Measurements from ENCODE around the gene CRACR2A. TPM values are rescaled to one million over a fixed set of nuclear protein-coding genes. Genes with fewer than 3 reads are reported as not detected.

CRACR2A gene
- total RNA-seq, 2 experiments from 2014 or later = 24.5 to 26.0 TPM

DNA sequence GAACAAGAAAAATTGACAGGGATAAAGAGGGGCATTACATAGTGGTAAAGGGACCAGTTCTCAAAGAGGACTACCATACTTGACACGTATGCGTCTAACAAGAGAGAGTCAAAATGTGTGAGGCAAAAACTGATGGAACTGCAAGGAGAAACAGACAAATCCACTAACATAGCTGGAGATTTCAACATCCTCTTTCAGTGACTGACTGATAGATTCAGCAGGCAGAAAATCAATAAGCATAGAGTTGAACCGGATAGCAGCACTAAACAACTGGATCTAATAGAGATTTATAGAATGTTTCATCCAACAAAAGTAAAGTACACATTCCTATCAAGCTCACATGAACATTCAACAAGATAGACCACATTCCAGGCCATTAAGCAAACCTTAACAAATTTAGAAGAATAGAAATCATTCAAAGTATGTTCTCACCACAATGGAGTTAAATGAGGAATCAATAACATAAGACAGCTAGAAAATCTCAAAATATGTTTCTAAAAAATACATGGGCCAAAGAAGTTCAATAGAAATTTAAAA is 16.1 kb upstream of the CRACR2A start:
- H3K9me3 Mint-ChIP-seq = no peaks in the 10 kb centered on the region

DNA sequence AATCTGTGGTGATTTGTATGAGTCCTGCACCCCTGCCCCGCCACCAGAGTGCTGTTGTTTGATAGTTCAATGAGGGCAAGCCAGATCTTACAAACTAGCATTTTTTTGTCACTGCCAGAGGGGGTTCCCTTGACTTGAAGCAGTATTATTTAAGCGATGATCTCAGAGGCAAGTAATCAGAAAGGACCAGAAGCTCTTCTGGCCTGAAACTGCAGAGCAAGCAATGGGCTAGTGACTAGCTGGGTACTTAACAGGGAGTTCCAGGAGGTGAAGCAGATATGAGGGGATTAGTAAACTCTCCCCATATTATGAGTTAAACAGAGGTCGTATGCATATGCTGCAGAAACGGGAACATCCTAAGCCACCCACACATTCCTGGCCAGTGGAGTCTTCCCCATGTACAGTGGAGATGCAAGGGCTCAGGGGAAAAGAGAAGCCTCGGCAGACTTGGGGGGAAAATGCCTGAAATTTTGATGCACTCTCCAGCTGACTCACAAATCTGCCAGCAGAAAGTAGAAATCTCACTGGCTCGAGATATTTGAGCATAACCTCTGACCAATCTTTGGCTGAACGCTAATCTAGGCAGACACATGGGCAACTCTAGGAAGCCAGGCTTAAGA is 8.3 kb upstream of the CRACR2A start:
- H3K4me3 Mint-ChIP-seq = no peak overlapping the region
- H3K9me3 Mint-ChIP-seq = no peaks in the 10 kb centered on the region
- no peak overlapping the region for H3K27ac Mint-ChIP-seq
- H3K4me1 Mint-ChIP-seq = no peaks in the 10 kb centered on the region
- H3K36me3 Mint-ChIP-seq = peaks cover 12% of the 10 kb centered on the region
- DNase-seq = no peak
- no peaks in the 10 kb centered on the region for H3K27me3 Mint-ChIP-seq

More for the DNA sequence above, 16.1 kb upstream of the CRACR2A start:
- Mint-ChIP-seq H3K27ac (no peak overlapping the region), H3K4me3 (no peak overlapping the region), H3K36me3 (peaks cover 2% of the 10 kb centered on the region), H3K4me1 (peaks cover 4% of the 10 kb centered on the region), H3K27me3 (no peaks in the 10 kb centered on the region)
- no peak for DNase-seq

DNA sequence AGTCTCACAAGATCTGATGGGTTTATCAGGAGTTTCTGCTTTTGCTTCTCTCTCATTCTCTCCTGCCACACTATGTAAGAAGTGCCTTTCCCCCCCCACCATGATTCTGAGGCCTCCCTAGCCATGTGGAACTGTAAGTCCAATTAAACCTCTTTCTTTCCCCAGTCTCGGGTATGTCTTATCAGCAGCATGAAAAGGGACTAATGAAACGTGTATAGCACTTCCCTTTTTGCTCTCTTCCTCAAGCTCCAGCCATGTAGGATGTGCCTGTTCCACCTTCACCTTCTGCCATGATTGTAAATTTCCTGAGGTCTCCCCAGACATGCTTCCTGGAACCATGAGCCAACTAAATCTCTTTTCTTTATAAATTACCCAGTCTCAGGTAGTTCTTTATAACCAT is 7.0 kb upstream of the CRACR2A start:
- no peak for DNase-seq
- Mint-ChIP-seq H3K4me1 (peaks cover 6% of the 10 kb centered on the region), H3K36me3 (peaks cover 12% of the 10 kb centered on the region), H3K27ac (no peak overlapping the region), H3K9me3 (no peaks in the 10 kb centered on the region), H3K27me3 (no peaks in the 10 kb centered on the region), H3K4me3 (no peak overlapping the region)

DNA sequence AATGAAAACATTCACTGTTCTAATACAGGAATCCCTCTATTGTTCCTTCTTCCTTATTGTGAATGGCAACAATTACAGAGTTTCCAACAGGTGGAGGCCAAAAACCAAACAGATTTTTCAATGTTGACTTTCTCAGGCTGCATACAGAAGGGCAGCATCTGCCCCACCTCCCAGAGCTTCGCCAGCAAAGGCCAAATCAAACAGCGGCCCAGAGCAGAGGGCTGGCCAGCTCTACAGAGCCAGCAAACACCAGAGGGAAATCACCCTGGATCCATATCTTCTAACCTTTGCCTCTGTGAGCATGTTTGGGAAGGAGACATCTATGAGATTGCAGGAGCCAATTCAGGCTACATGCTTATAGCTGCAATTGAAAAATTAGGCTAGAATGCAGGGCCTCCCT is 4.4 kb upstream of the CRACR2A start:
- H3K9me3 Mint-ChIP-seq = no peaks in the 10 kb centered on the region
- no peak overlapping the region for H3K27ac Mint-ChIP-seq
- H3K4me3 Mint-ChIP-seq = no peak overlapping the region
- peaks cover 18% of the 10 kb centered on the region for H3K4me1 Mint-ChIP-seq
- H3K27me3 Mint-ChIP-seq = no peaks in the 10 kb centered on the region
- H3K36me3 Mint-ChIP-seq = peaks cover 17% of the 10 kb centered on the region
- no peak for DNase-seq

DNA sequence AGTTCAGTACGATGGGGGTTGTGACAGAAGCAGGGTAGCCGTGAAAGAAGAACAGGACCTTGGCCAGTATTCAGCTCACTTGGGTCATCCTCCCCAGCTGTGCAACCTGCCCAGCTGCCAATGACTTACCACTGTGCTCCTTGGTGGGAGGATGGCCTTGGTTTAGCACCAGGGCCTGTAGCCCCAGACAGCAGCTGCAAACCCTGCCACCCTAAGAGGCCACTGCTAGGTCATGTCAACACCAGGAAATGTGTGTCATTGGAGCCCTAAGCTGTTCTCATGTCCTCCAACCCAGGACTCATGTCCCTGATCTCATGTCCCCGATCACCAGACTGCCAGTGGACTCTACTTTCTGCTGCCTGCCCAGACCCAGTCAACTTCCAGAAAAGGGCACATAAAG is 3.0 kb upstream of the CRACR2A start:
- Mint-ChIP-seq H3K36me3 (peaks cover 30% of the 10 kb centered on the region), H3K9me3 (no peaks in the 10 kb centered on the region), H3K4me3 (no peak overlapping the region), H3K27me3 (no peaks in the 10 kb centered on the region), H3K4me1 (peaks cover 30% of the 10 kb centered on the region), H3K27ac (no peak overlapping the region)
- no peak for DNase-seq

DNA sequence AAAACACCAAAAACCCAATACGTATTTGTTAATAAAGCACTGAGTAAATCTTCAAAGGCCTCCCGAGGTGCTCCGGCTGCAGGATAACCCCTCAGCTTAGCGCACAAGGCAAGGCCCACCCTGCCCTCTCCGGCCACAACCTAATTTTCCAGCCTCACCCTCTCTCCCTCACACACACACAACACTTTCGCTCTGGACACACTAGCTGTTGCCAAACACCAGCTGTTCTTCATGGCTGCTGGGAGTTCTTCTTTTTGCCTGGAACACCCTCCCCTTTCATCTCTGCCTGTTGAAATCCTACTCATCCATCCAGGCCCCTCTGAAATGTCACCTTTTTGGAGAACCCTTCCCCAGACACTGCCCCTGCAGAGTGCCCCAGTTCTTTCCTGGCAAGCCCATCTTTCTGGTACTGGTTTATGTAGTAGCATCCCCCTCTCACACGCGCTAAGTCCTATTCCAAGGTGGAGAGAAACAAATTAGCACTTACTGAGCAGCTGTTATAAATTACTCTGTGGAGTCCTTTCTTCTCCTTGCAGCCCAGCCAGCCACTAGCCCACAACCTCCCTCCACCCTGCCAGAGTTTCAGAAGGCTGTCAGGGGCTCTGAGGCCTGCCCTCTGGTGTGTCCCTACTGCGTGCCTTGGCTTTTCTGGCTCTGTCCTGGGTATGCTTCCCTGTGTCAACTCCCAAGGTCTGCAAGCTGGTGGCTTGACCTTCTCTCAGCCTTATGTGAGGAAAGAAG is 805 bp upstream of the CRACR2A start:
- Mint-ChIP-seq H3K4me3 (peak overlapping the region; percentile 99), H3K36me3 (peaks cover 34% of the 10 kb centered on the region), H3K27me3 (no peaks in the 10 kb centered on the region), H3K27ac (peak overlapping the region; percentile 92), H3K4me1 (peaks cover 41% of the 10 kb centered on the region), H3K9me3 (no peaks in the 10 kb centered on the region)
- DNase-seq = no peak

DNA sequence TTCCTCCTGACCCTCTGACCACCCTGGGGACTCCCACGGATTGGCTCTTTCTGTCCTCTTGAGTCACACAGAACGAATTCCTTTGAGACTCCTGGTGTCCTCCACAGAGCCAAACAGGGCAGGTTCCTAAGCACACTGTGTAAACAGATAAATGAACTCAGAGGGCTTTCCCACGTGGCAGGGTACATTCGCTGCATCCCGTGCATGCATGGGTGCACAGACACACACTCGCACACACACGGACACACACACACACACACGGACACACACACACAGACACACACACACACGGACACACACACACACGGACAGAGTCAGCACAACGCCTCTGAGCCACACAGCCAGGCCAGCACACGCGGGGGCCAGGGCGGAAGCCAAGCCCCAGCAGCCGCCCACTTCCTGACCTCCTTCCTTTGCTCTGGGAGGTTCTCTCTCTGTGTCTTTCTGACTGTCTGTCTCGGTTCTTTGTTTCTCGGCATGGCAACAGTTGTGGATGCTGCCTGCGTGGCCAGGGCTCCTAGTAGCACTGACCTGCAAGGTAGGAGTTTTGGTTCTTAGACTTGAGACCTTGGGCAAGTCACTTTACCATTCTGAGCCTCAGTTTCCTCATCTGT is 706 bp downstream of the CRACR2A start:
- Mint-ChIP-seq H3K4me3 (peak overlapping the region; percentile 99), H3K9me3 (no peaks in the 10 kb centered on the region), H3K4me1 (peaks cover 46% of the 10 kb centered on the region), H3K36me3 (peaks cover 35% of the 10 kb centered on the region), H3K27ac (peak overlapping the region; percentile 97), H3K27me3 (no peaks in the 10 kb centered on the region)
- peak; percentile 75 for DNase-seq

DNA sequence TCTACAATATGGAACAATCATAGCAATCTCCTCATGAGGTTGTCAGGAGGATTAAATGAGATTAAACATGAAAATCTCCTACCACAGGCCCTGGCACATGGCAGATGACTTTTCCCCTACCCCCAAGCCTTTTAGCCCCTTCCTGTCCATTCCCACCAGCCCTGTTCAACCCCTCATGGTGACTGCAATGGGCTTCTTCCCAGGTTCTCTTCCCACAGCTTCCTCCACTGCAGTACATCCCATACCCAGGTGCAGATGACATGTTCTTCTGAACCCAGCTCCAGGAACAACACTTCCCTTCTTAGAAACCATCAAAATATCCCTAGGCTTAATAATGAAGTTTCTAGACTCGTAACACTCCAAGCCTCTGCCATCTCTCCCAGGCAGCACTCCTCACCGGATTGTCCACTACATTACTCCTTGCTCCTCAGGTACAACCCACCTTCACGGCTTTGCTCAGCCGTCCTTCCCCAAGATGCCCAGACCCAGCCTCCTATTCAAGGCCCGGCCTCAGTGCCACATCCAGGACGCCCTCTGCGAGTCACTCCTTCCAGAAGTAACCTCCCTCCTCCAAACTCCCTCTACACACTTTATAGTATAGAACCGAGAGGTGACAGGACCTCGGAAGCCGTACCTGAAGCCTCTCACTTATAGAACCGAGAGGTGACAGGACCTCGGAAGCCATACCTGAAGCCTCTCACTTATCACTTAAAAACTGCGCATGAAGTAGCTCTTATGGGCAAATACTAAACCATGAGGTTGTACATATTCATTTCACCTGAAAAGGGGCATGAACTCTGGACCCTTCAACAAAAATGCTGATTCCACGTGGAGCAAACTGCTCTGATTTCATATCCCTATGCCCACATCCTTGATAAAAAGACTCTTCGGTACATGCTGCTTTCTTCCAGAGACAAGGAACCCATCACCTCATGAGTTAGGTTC is 1.5 kb downstream of the CRACR2A start:
- Mint-ChIP-seq H3K27ac (peak overlapping the region; percentile 97), H3K36me3 (peaks cover 43% of the 10 kb centered on the region), H3K4me3 (peak overlapping the region; percentile 99), H3K9me3 (no peaks in the 10 kb centered on the region), H3K4me1 (peaks cover 46% of the 10 kb centered on the region), H3K27me3 (no peaks in the 10 kb centered on the region)
- peak; percentile 18 for DNase-seq

DNA sequence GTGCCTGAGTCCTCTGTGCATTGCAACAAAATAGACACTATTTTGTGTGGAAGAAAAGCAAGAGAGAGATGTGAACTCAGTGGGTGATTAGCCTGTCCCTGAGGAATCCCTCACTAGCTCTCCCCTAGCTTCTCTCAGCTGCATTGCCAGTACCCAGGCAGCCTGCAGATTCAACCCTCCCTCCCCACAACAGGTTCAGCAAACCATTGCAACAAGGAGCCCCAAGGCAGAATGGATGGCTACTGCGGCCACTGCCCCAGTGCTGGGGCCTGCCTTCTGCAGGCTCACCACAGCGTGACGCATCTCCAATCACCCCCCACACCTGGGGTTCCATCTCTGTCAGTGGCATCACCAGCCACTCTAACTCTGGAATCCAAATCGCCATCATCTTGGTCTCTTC is 2.3 kb downstream of the CRACR2A start:
- peaks cover 50% of the 10 kb centered on the region for H3K36me3 Mint-ChIP-seq
- no peak overlapping the region for H3K27ac Mint-ChIP-seq

DNA sequence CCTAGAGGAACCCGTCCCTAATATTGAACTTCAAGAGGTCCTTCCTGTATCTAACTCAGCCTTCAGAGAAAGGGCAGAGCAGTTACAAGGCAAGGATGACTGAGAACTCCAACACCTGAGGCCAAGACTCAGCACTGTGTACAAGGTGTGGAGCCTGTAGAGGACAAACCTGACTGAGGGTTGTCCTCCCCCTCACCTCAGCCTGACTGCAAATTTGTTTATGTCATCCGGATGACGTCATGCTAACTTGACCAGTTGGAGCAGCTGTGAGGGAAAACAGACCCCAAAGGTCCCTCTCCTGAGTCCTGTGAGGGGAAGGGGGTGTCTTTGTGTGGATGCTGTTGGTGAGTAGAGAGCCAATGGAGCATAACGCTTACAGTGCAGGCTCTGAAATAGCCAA is 4.3 kb downstream of the CRACR2A start:
- Mint-ChIP-seq H3K27ac (no peak overlapping the region), H3K4me1 (peaks cover 40% of the 10 kb centered on the region), H3K27me3 (no peaks in the 10 kb centered on the region), H3K4me3 (no peak overlapping the region), H3K36me3 (peaks cover 63% of the 10 kb centered on the region), H3K9me3 (no peaks in the 10 kb centered on the region)
- DNase-seq = no peak

More for the DNA sequence above, 2.3 kb downstream of the CRACR2A start:
- peaks cover 49% of the 10 kb centered on the region for H3K4me1 Mint-ChIP-seq
- H3K27me3 Mint-ChIP-seq = no peaks in the 10 kb centered on the region
- H3K9me3 Mint-ChIP-seq = no peaks in the 10 kb centered on the region
- no peak overlapping the region for H3K4me3 Mint-ChIP-seq
- no peak for DNase-seq

DNA sequence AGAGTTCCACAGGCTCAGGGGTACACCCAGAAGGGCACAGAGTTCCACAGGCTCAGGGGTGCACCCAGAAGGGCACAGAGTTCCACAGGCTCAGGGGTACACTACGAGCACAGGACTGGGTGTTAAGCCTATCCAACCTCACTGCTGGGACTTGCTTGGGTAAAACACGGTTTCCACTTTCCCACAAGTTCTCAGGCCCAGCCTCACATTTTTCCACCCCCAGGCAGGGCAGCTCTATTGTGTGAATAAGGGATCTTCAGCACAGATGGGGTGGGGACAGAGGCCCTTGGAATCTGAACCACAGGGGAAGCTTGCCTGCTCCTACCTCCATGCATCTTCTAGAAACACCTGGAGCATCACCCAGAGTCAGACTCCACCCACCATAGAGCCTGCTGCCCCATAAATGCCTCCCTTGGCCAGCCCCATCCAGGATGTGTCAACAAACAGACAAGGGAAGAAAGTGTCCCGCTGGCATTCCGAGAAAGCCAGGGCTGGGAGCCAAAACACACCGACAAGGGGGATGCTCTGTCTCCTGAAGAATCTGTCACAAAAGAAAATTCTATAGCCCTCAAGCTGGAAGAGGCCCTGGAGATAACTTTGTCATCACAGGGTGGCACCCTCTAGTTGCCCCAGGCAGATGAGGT is 4.8 kb downstream of the CRACR2A start:
- peaks cover 60% of the 10 kb centered on the region for H3K36me3 Mint-ChIP-seq
- H3K9me3 Mint-ChIP-seq = no peaks in the 10 kb centered on the region
- no peak overlapping the region for H3K4me3 Mint-ChIP-seq
- no peak overlapping the region for H3K27ac Mint-ChIP-seq
- H3K4me1 Mint-ChIP-seq = peaks cover 42% of the 10 kb centered on the region
- no peak for DNase-seq
- H3K27me3 Mint-ChIP-seq = no peaks in the 10 kb centered on the region

DNA sequence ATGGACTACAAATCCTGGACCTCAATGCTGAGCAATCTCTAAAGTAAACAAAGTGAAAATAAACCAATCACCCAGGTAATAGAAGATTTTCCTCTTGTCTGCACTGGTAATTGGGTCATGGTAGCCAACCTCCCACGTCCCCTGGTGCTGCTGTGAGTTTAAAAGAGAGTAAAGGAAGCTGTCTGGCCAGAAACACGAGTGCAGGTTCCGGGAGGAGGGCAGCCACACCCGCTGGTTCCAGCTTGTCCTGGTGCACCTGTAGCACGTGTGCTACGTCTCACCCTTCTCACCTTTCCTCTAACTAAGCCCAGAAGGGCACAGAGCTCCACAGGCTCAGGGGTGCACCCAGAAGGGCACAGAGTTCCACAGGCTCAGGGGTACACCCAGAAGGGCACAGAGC is 5.4 kb downstream of the CRACR2A start:
- no peaks in the 10 kb centered on the region for H3K9me3 Mint-ChIP-seq
- no peaks in the 10 kb centered on the region for H3K27me3 Mint-ChIP-seq
- no peak for DNase-seq
- H3K27ac Mint-ChIP-seq = no peak overlapping the region
- H3K36me3 Mint-ChIP-seq = peaks cover 60% of the 10 kb centered on the region
- no peak overlapping the region for H3K4me3 Mint-ChIP-seq
- peaks cover 42% of the 10 kb centered on the region for H3K4me1 Mint-ChIP-seq

DNA sequence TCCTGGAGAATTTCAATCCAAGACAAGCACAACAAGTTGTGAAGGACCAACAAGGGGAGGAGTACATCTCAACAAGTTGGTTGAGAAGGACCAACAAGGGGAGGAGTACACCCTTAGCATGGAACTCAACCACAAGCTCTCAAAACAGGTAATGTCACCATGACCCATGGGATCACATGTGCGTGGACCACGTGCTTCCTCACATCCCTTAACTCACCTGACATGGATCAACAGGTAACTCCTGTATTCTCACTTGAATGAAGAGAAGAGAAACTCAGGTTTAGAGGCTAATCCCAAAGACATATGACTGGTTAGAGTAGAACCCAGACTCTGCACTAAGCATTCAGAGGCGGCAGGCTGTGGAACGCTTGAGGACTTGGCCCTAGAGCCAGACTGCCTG is 6.2 kb downstream of the CRACR2A start:
- no peaks in the 10 kb centered on the region for H3K27me3 Mint-ChIP-seq
- no peak for DNase-seq
- no peaks in the 10 kb centered on the region for H3K9me3 Mint-ChIP-seq
- H3K27ac Mint-ChIP-seq = no peak overlapping the region
- peaks cover 41% of the 10 kb centered on the region for H3K4me1 Mint-ChIP-seq
- no peak overlapping the region for H3K4me3 Mint-ChIP-seq
- H3K36me3 Mint-ChIP-seq = peaks cover 59% of the 10 kb centered on the region

DNA sequence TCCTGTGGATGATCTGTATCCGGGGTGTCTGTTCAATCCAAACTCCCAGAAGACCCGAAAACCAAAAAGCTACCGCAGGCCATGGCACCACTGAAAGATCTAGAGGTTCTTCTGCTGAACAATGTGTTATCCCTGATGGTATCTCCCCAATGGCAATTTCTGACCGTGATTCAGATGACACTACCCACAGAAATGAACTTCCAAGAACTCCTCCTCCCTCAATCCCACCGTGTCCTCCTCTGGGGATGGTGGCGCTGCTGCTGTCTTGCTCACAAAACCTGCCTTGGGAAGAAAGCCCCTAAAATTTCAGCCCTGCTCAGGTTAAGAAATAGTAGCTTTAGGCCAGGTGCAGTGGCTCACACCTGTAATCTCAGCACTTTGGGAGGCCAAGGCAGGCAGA is 7.8 kb downstream of the CRACR2A start:
- Mint-ChIP-seq H3K4me3 (no peak overlapping the region), H3K36me3 (peaks cover 48% of the 10 kb centered on the region), H3K27ac (no peak overlapping the region), H3K9me3 (no peaks in the 10 kb centered on the region), H3K4me1 (peaks cover 26% of the 10 kb centered on the region), H3K27me3 (no peaks in the 10 kb centered on the region)
- DNase-seq = no peak
